ENCODE measurements around the gene SGCG. TPM values are rescaled to one million over a fixed set of nuclear protein-coding genes. Genes with fewer than 3 reads are reported as not detected.

The SGCG gene
- total RNA-seq, 1 experiment from 2014 or later, result not detected

GRCh38 chr13:23175920-23176319 lies 4.9 kb upstream of the SGCG start:
- H3K27ac Mint-ChIP-seq, result no peak overlapping the region
- no peak overlapping the region for H2BK5ac ChIP-seq (ENCODE audit: insufficient read length, low read length)
- no peak overlapping the region for H2BK120ac ChIP-seq (ENCODE audit: low read depth, low read length, poor library complexity, severe bottlenecking)
- H3K4me1 Mint-ChIP-seq, result peaks cover 5 to 6% of the 10 kb centered on the region in 2 experiments
- no peak overlapping the region for H3K4me2 ChIP-seq (ENCODE audit: insufficient read depth, insufficient read length, low read length)
- no peaks in the 10 kb centered on the region; a peak in 1 of 7 replicates for H3K36me3 Mint-ChIP-seq (ENCODE audit: insufficient read depth in 1 of 3, low read depth in 3 of 3)
- no peak overlapping the region for H3T11ph ChIP-seq (ENCODE audit: low read length)
- no peak overlapping the region for H3K9ac ChIP-seq (ENCODE audit: extremely low read depth, insufficient read length, low read length)
- H2BK20ac ChIP-seq (ENCODE audit: low read depth, low read length, poor library complexity, severe bottlenecking), result no peak overlapping the region
- H2BK15ac ChIP-seq (ENCODE audit: low read depth, low read length), result no peak overlapping the region
- DNase-seq, result no peak
- TF ChIP-seq CTCF (conservative IDR thresholded peaks at IDR 0.05), result peak; percentile 67
- no peak overlapping the region for H2BK12ac ChIP-seq (ENCODE audit: insufficient read length, low read depth, low read length)
- H4K8ac ChIP-seq (replicated peaks; ENCODE audit: insufficient read length, low read depth, low read length), result no peak overlapping the region
- no peaks in the 10 kb centered on the region for H3K79me2 ChIP-seq (ENCODE audit: insufficient read depth, low read length)
- no peaks in the 10 kb centered on the region for H3K23me2 ChIP-seq (ENCODE audit: insufficient read length, low read depth, low read length, poor library complexity, severe bottlenecking)
- no peaks in the 10 kb centered on the region for H3K79me1 ChIP-seq (ENCODE audit: insufficient read depth, low read depth, low read length, poor library complexity, severe bottlenecking)
- no peak overlapping the region for H3K4ac ChIP-seq (ENCODE audit: low read depth, low read length)
- H3K4me3 Mint-ChIP-seq, result no peak overlapping the region
- no peak overlapping the region for H3K23ac ChIP-seq (ENCODE audit: insufficient read length, low read depth, low read length)
- WGBS (ENCODE audit: extremely low coverage, insufficient read length, low lambda C conversion rate), result no CpG with 5 or more reads among the region's 1 CpG
- no peaks in the 10 kb centered on the region for H3K9me3 ChIP-seq (ENCODE audit: control insufficient read depth, low read depth, low read length)
- H4K5ac ChIP-seq (ENCODE audit: insufficient read length, low read depth, low read length), result no peak overlapping the region
- no peaks in the 10 kb centered on the region for H3K9me3 Mint-ChIP-seq
- no peak overlapping the region for H2AFZ ChIP-seq (ENCODE audit: low read length)
- no peak overlapping the region for H3K27ac ChIP-seq (ENCODE audit: insufficient read length, low read depth, low read length)
- H3K4me1 ChIP-seq (ENCODE audit: insufficient read depth, low read length), result no peaks in the 10 kb centered on the region
- no peak overlapping the region for H4K91ac ChIP-seq (ENCODE audit: insufficient read length, low read depth, low read length)
- no peak overlapping the region for H3K14ac ChIP-seq (ENCODE audit: insufficient read depth, low read length)
- no peaks in the 10 kb centered on the region; the same call in 1 of the 2 replicates for H3K27me3 Mint-ChIP-seq (ENCODE audit: low read depth)
- H4K20me1 ChIP-seq (ENCODE audit: control insufficient read depth, insufficient read depth, insufficient read length), result no peaks in the 10 kb centered on the region
- H3K56ac ChIP-seq (ENCODE audit: insufficient read length, low read depth, low read length), result no peak overlapping the region
- no peak overlapping the region for H3K18ac ChIP-seq (ENCODE audit: insufficient read length, low read depth, low read length)
- no peaks in the 10 kb centered on the region for H3K27me3 ChIP-seq (ENCODE audit: insufficient read depth, low read length)
- H2AK5ac ChIP-seq (ENCODE audit: insufficient read length, low read length), result no peak overlapping the region

Measured in H9 (cell line).